Measurements from ENCODE around the gene OGA. TPM values are rescaled to one million over a fixed set of nuclear protein-coding genes. Genes with fewer than 3 reads are reported as not detected.

OGA gene
- total RNA-seq, 3 donors from 2014 or later (not counting 1 experiment from before 2014, with no cell fraction given) = 427 to 488 (median 481) TPM

- no peaks in the 10 kb centered on the region for H3K9me3 ChIP-seq (ENCODE audit: control insufficient read depth, insufficient read depth, low read length)
- H3K36me3 ChIP-seq (ENCODE audit: control insufficient read depth, insufficient read depth, low read length) = peaks cover 21% of the 10 kb centered on the region
- TF ChIP-seq CTCF (IDR thresholded peaks at IDR 0.05) = no peak
- no peaks in the 10 kb centered on the region for H3K9me3 Mint-ChIP-seq
- H3K27me3 ChIP-seq (ENCODE audit: control insufficient read depth, insufficient read depth, low read length) = no peaks in the 10 kb centered on the region
- no peak overlapping the region for H3K27ac Mint-ChIP-seq
- no peak for ATAC-seq
- no peak overlapping the region for H3K4me3 Mint-ChIP-seq
- H3K4me3 ChIP-seq (ENCODE audit: low read length) = no peak overlapping the region
- no peak overlapping the region for H3K27ac ChIP-seq (ENCODE audit: low read length)
- 88% methylated on average over 4 of the region's 4 CpGs for WGBS (ENCODE audit: insufficient coverage)
- H3K4me1 Mint-ChIP-seq = peaks cover 11 to 17% of the 10 kb centered on the region in 2 donors
- intact Hi-C loops (cut with micrococcal nuclease) = no loop called here
- no peaks in the 10 kb centered on the region for H3K36me3 Mint-ChIP-seq
- H3K4me1 ChIP-seq (ENCODE audit: control insufficient read depth, insufficient read depth, low read length) = peaks cover 9% of the 10 kb centered on the region
- H3K27me3 Mint-ChIP-seq (ENCODE audit: low read depth in 2 of 2) = peaks cover 6 to 8% of the 10 kb centered on the region in 2 donors
- no peak for DNase-seq
These were observed 30.2 kb upstream of the OGA start for GRCh38 chr10:101848408-101848807.

- no peak overlapping the region for H3K27ac Mint-ChIP-seq
- Histone ChIP-seq H3K4me1 (ENCODE audit: control insufficient read depth, insufficient read depth, low read length) (peaks cover 18% of the 10 kb centered on the region), H3K36me3 (ENCODE audit: control insufficient read depth, insufficient read depth, low read length) (peaks cover 14% of the 10 kb centered on the region), H3K27me3 (ENCODE audit: control insufficient read depth, insufficient read depth, low read length) (no peaks in the 10 kb centered on the region), H3K9me3 (ENCODE audit: control insufficient read depth, insufficient read depth, low read length) (no peaks in the 10 kb centered on the region), H3K4me3 (ENCODE audit: low read length) (no peak overlapping the region), H3K27ac (ENCODE audit: low read length) (no peak overlapping the region)
- WGBS (ENCODE audit: insufficient coverage) = 100% methylated on average over 3 of the region's 3 CpGs
- no peak for TF ChIP-seq CTCF (IDR thresholded peaks at IDR 0.05)
- H3K36me3 Mint-ChIP-seq = no peaks in the 10 kb centered on the region
- no peak overlapping the region for H3K4me3 Mint-ChIP-seq
- peaks cover 9 to 15% of the 10 kb centered on the region in 2 donors for H3K27me3 Mint-ChIP-seq (ENCODE audit: low read depth in 2 of 2)
- intact Hi-C loops (cut with micrococcal nuclease) = no loop called here
- no peak for ATAC-seq
- peaks cover 12 to 27% of the 10 kb centered on the region in 2 donors for H3K4me1 Mint-ChIP-seq
- H3K9me3 Mint-ChIP-seq = no peaks in the 10 kb centered on the region
- no peak for DNase-seq
These were observed 27.6 kb upstream of the OGA start for GRCh38 chr10:101845893-101846292.

- Histone ChIP-seq H3K27me3 (ENCODE audit: control insufficient read depth, insufficient read depth, low read length) (peaks cover 2% of the 10 kb centered on the region), H3K4me3 (ENCODE audit: low read length) (peak within 1 kb of the TSS; percentile 15), H3K36me3 (ENCODE audit: control insufficient read depth, insufficient read depth, low read length) (peaks cover 6% of the 10 kb centered on the region), H3K27ac (ENCODE audit: low read length) (no peak within 1 kb of the TSS), H3K9me3 (ENCODE audit: control insufficient read depth, insufficient read depth, low read length) (no peaks in the 10 kb centered on the region), H3K4me1 (ENCODE audit: control insufficient read depth, insufficient read depth, low read length) (peaks cover 37% of the 10 kb centered on the region)
- DNase-seq (peak; percentile 39 to 79), ATAC-seq (peak; percentile 43 to 65 (median 57))
- peak; percentile 67 for TF ChIP-seq CTCF (IDR thresholded peaks at IDR 0.05)
- Mint-ChIP-seq H3K4me3 (peak within 1 kb of the TSS; percentile 82), H3K27me3 (ENCODE audit: low read depth in 2 of 2) (peaks cover 13 to 15% of the 10 kb centered on the region in 2 donors), H3K9me3 (no peaks in the 10 kb centered on the region), H3K4me1 (peaks cover 14 to 45% of the 10 kb centered on the region in 2 donors), H3K27ac (peak within 1 kb of the TSS in 1 of 2 donors; percentile 69), H3K36me3 (no peaks in the 10 kb centered on the region)
- 33% methylated on average over 51 of the region's 60 CpGs for WGBS (ENCODE audit: insufficient coverage)
- intact Hi-C loops (cut with micrococcal nuclease) = no loop called here
These were observed 25.1 kb upstream of the OGA start, which contains the start of gene KCNIP2 for GRCh38 chr10:101843032-101844021. Gene KCNIP2, minus strand, starts transcription at chr10:101843800. Its CDS starts 232 bp downstream, at chr10:101843568.

Data from natural killer cell (primary cell).